Upper lobe of left lung (tissue), 4 donors: Measurements from ENCODE around the gene TGFB1.
"Not testable (repeated sequence)": the region's sequence is repeated elsewhere in the genome, so short reads cannot be mapped to it uniquely, and the experiment has no call there.

Experiments
- EP300 ChIP-seq, 4 donors: sonication (generic); formaldehyde crosslinking; IDR thresholded peaks; one replicate each; pipeline ENCODE4 v1.5.1; 2017; ENCODE audit warnings: antibody characterized with exemption in 4 of 4, control low read depth in 2 of 4
- POLR2A ChIP-seq, 4 donors: fragments of 450-650 bp; IDR thresholded peaks; one replicate each; pipeline ENCODE4 v1.5.1; 2016 to 2017; ENCODE audit warnings: antibody characterized with exemption in 4 of 4, mild to moderate bottlenecking in 2 of 4
- POLR2AphosphoS5 ChIP-seq, 2 donors: sonication (generic); formaldehyde crosslinking; IDR thresholded peaks; one replicate each; pipeline ENCODE4 v1.5.1; 2017; ENCODE audit warnings: antibody characterized with exemption in 2 of 2
- TF ChIP-seq, protein P1 (sequence below), 6 experiments: fragments of 450-650 bp in 4 of 6; fragments of 200-600 bp in 2 of 6; sonication (generic) in 2 of 6; IDR thresholded peaks; one replicate each; pipeline ENCODE4 v1.5.1; 2016 to 2019; ENCODE audit warnings: antibody characterized with exemption in 6 of 6

DNA sequence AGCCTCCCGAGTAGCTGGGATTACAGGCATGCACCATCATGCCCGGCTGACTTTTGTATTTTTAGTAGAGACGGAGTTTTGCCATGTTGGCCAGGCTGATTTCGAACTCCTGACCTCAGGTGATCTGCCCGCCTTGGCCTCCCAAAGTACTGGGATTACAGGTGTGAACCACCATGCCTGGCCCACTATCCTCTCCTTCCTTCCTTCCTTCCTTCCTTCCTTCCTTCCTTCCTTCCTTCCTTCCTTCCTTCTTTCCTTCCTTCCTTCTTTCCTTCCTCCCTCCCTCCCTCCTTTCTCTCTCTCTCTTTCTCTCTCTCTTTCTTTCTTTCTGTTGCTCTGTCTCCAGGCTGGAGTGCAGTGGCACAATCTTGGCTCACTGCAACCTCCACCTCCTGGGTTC is 17.4 kb upstream of the TGFB1 start:
- TF ChIP-seq POLR2AphosphoS5, EP300, POLR2A (IDR thresholded peaks at IDR 0.05): not testable (repeated sequence)
- TF ChIP-seq, protein P1, sequence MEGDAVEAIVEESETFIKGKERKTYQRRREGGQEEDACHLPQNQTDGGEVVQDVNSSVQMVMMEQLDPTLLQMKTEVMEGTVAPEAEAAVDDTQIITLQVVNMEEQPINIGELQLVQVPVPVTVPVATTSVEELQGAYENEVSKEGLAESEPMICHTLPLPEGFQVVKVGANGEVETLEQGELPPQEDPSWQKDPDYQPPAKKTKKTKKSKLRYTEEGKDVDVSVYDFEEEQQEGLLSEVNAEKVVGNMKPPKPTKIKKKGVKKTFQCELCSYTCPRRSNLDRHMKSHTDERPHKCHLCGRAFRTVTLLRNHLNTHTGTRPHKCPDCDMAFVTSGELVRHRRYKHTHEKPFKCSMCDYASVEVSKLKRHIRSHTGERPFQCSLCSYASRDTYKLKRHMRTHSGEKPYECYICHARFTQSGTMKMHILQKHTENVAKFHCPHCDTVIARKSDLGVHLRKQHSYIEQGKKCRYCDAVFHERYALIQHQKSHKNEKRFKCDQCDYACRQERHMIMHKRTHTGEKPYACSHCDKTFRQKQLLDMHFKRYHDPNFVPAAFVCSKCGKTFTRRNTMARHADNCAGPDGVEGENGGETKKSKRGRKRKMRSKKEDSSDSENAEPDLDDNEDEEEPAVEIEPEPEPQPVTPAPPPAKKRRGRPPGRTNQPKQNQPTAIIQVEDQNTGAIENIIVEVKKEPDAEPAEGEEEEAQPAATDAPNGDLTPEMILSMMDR (IDR thresholded peaks at IDR 0.05) = not testable (repeated sequence)
